ENCODE data around the gene PSTPIP1.

Gene PSTPIP1

GRCh38 chr15:77029166-77030047, 34.5 kb downstream of the PSTPIP1 start:
- TF ChIP-seq CTCF (IDR thresholded peaks at IDR 0.05; ENCODE audit: unreplicated experiment in 3 of 3): no peak
- Mint-ChIP-seq H3K27ac (no peak overlapping the region), H3K9me3 (no peaks in the 10 kb centered on the region), H3K4me1 (no peaks in the 10 kb centered on the region), H3K36me3 (ENCODE audit: low read depth) (no peaks in the 10 kb centered on the region), H3K27me3 (ENCODE audit: low read depth) (peaks cover 9% of the 10 kb centered on the region), H3K4me3 (no peak overlapping the region)

DNA sequence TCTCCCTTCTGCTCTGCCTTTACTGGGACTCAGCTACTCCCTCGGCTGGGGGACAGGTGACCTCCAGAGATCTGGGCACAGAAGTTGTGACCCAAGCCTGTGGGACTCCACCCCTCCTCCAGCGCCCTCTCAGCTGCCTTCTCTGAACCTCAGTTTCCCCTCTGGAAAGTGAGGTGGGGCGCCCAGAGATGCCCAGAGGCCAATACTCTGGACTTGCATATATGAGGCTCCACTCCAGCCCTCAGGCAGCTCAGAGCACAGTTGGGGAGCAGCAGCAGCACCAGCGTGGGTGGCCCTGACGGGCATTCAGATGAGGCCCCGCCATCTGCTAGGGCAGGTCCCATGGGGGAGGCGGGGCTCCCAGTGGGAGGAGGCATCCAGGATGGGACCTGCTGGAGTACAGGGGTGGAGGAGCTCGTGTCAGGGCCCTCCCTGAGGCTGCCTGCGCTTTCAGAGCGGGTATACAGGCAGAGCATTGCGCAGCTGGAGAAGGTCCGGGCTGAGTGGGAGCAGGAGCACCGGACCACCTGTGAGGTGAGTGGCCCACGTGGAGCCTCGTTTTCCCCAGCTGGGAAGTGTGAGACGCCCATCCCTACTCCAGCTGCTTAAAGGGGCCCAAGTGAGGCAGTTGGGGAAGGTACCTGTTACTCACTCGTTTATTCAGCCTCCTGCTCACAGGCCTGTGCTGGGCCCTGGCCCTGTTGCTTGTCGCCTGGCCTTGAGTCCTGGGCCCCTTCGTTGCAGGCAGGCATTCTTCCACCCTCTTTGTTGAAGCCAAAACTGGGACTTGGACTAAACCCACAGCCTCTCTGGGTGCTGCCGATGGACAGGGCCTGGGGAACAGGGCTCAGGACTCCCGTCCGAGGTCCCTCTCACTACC, 35.4 kb downstream of the PSTPIP1 start:
- H3K4me1 Mint-ChIP-seq: no peaks in the 10 kb centered on the region
- no peaks in the 10 kb centered on the region for H3K9me3 Mint-ChIP-seq
- no peaks in the 10 kb centered on the region for H3K36me3 Mint-ChIP-seq (ENCODE audit: low read depth)
- peaks cover 9% of the 10 kb centered on the region for H3K27me3 Mint-ChIP-seq (ENCODE audit: low read depth)
- no peak for TF ChIP-seq CTCF (IDR thresholded peaks at IDR 0.05; ENCODE audit: unreplicated experiment in 3 of 3)
- H3K4me3 Mint-ChIP-seq: no peak overlapping the region
- no peak overlapping the region for H3K27ac Mint-ChIP-seq

- Mint-ChIP-seq H3K27me3 (ENCODE audit: low read depth) (peaks cover 5% of the 10 kb centered on the region), H3K4me3 (no peak overlapping the region), H3K36me3 (ENCODE audit: low read depth) (peaks cover under 1% of the 10 kb centered on the region), H3K4me1 (no peaks in the 10 kb centered on the region), H3K9me3 (no peaks in the 10 kb centered on the region), H3K27ac (no peak overlapping the region)
- no peak for TF ChIP-seq CTCF (IDR thresholded peaks at IDR 0.05; ENCODE audit: unreplicated experiment in 3 of 3)
Measured at GRCh38 chr15:77030928-77031375, 36.0 kb downstream of the PSTPIP1 start.

DNA sequence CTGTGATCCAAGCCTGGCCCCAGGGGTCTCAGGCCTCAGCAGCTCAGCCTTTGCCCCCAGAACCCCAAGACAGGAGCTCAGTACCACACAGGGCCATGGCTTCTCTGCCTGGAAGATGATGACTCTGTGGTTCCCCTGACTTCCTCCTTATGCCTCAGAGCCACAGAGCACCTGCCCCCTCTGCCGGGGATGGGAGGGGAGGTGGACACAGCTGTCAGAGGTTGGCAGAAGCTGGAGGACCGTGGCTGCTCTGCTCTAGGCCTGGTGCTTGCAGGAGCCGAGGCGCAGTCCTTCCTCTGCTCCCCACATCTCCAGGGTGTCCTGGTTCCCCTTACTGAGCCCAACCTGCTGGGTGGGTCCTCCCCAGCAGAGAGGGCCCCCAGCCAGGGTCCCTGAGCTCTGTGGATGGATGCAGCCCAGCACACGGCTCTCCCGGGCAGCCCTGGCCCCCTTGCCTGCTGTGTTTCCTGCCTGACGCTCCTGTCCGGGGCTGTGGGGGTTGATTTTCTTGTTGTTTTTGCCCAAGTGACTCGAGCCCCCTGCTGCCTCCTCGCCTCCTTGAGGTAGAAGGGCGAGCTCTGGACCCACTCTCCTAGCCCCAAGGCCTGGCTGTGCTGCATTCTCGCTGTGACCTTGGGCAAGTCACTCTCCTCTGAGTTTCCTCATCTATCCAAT, 36.6 kb downstream of the PSTPIP1 start:
- Mint-ChIP-seq H3K4me1 (no peaks in the 10 kb centered on the region), H3K27me3 (ENCODE audit: low read depth) (peaks cover 5% of the 10 kb centered on the region), H3K9me3 (no peaks in the 10 kb centered on the region), H3K36me3 (ENCODE audit: low read depth) (peaks cover 6% of the 10 kb centered on the region), H3K4me3 (no peak overlapping the region), H3K27ac (no peak overlapping the region)
- TF ChIP-seq CTCF (IDR thresholded peaks at IDR 0.05; ENCODE audit: unreplicated experiment in 3 of 3): no peak

GRCh38 chr15:77032052-77032646, 37.2 kb downstream of the PSTPIP1 start:
- H3K9me3 Mint-ChIP-seq: no peaks in the 10 kb centered on the region
- H3K4me3 Mint-ChIP-seq: no peak overlapping the region
- no peak for TF ChIP-seq CTCF (IDR thresholded peaks at IDR 0.05; ENCODE audit: unreplicated experiment in 3 of 3)
- peaks cover 2% of the 10 kb centered on the region for H3K27me3 Mint-ChIP-seq (ENCODE audit: low read depth)
- H3K4me1 Mint-ChIP-seq: no peaks in the 10 kb centered on the region
- no peak overlapping the region for H3K27ac Mint-ChIP-seq
- H3K36me3 Mint-ChIP-seq (ENCODE audit: low read depth): peaks cover 11% of the 10 kb centered on the region
